ENCODE data around the gene SMIM5. TPM values are rescaled to one million over a fixed set of nuclear protein-coding genes. Genes with fewer than 3 reads are reported as not detected.

SMIM5 gene
- total and polyA plus RNA-seq, 2 of the 13 experiments (the other 11 are each of a cell fraction or from before 2014, with no cell fraction given): not detected

- H3K27ac ChIP-seq (ENCODE audit: extremely low read length, insufficient read depth, low read length): no peak overlapping the region
- over 99% methylated on average over 13 of the region's 13 CpGs for WGBS (ENCODE audit: low lambda C conversion rate)
- intact Hi-C loops (cut with micrococcal nuclease; ENCODE audit: unreplicated experiment) (no loop called here), in situ Hi-C loops (cut with HindIII; ENCODE audit: extremely low pct_ligation_motif_present, low pct_unique_long_range_greater_than_20kb) (no loop called here)
- no peak for FAIRE-seq
- peaks cover 8 to 11% of the 10 kb centered on the region in 2 experiments for H3K36me3 ChIP-seq (replicated peaks in 1 of 2; ENCODE audit: control insufficient read depth in 1 of 2, insufficient read depth in 2 of 2, low read length in 2 of 2)
- peaks cover 6% of the 10 kb centered on the region for H3K79me2 ChIP-seq (ENCODE audit: insufficient read depth, low read length)
- ATAC-seq: no peak
- TF ChIP-seq PCBP2 (optimal IDR thresholded peaks at IDR 0.05; ENCODE audit: low read depth, low read length, poor library complexity, severe bottlenecking) (no peak), ZNF556 (CRISPR knock-in tag; IDR thresholded peaks at IDR 0.05; ENCODE audit: borderline replicate concordance) (no peak), PREB (CRISPR knock-in tag; IDR thresholded peaks at IDR 0.05) (no peak), DNMT3B (CRISPR knock-in tag; conservative IDR thresholded peaks at IDR 0.05) (no peak), KDM4B (CRISPR knock-in tag; IDR thresholded peaks at IDR 0.05) (no peak), SOX6 (IDR thresholded peaks at IDR 0.05) (no peak), SOX6 (CRISPR knock-in tag; IDR thresholded peaks at IDR 0.05) (no peak), ZNF513 (CRISPR knock-in tag; conservative IDR thresholded peaks at IDR 0.05) (no peak), E2F1 (CRISPR knock-in tag; IDR thresholded peaks at IDR 0.05) (no peak), SMAD3 (CRISPR knock-in tag; IDR thresholded peaks at IDR 0.05) (no peak)
- no peak overlapping the region for H3K4me3 ChIP-seq (replicated peaks in 1 of 3; ENCODE audit: insufficient read depth in 1 of 3, low read depth in 2 of 3, low read length in 3 of 3)
- no peaks in the 10 kb centered on the region for H3K9me3 ChIP-seq (ENCODE audit: low read length)
- peaks cover 6% of the 10 kb centered on the region for H3K4me1 ChIP-seq (ENCODE audit: insufficient read depth, low read length)
- no peak overlapping the region for H3K4me2 ChIP-seq (ENCODE audit: low read depth, low read length)
- no peak overlapping the region for H3K9ac ChIP-seq (ENCODE audit: insufficient read depth, low read depth, low read length)
- CTCF ChIA-PET (ENCODE audit: low intra/inter-chr PET ratio, low total read pairs): no interaction called here
- H4K20me1 ChIP-seq (ENCODE audit: insufficient read depth, low read length): no peaks in the 10 kb centered on the region
- no TSS peak for BruUV-seq (replicated peaks)
- no peaks in the 10 kb centered on the region for H3K27me3 ChIP-seq (ENCODE audit: control insufficient read depth in 1 of 2, insufficient read depth in 2 of 2, low read length in 2 of 2)
- H2AFZ ChIP-seq (ENCODE audit: low read length): no peak overlapping the region
- no peak for DNase-seq (ENCODE audit: low spot score)
- POLR2A ChIA-PET: no interaction called here
Observed at GRCh38 chr17:75640556-75641119, 7.4 kb downstream of the SMIM5 start.

Data from HepG2 (cell line).